GM12801 (cell line): ENCODE results near the gene ZNF622.

Experiments used
- TF ChIP-seq, protein P1 (sequence below): IDR thresholded peaks from one replicate; pipeline ENCODE4 v1.5.1; 2011; ENCODE audit warnings: control low read depth; ENCODE audit not compliant: insufficient read length; ENCODE audit errors: extremely low read depth

ZNF622 gene

DNA sequence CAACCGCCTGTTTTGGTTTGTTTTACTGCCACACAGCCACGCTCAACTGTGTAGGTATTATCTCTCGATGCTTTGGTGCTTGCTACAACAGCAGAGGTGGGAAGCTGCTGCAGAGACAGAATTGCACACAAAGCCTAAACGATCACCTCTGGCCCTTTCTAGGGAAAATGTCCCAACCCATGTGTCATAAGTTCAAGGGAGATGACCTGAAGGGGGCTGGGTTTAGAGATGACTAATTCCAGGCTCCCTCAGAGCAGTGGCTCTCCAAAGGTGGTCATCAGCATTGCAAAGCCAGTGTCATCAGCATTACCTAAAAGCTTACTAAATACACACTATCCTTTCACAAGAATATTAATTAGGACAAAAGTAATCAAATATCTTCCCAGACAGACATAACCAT lies 10.9 kb downstream of the ZNF622 start:
- TF ChIP-seq, protein P1, sequence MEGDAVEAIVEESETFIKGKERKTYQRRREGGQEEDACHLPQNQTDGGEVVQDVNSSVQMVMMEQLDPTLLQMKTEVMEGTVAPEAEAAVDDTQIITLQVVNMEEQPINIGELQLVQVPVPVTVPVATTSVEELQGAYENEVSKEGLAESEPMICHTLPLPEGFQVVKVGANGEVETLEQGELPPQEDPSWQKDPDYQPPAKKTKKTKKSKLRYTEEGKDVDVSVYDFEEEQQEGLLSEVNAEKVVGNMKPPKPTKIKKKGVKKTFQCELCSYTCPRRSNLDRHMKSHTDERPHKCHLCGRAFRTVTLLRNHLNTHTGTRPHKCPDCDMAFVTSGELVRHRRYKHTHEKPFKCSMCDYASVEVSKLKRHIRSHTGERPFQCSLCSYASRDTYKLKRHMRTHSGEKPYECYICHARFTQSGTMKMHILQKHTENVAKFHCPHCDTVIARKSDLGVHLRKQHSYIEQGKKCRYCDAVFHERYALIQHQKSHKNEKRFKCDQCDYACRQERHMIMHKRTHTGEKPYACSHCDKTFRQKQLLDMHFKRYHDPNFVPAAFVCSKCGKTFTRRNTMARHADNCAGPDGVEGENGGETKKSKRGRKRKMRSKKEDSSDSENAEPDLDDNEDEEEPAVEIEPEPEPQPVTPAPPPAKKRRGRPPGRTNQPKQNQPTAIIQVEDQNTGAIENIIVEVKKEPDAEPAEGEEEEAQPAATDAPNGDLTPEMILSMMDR: no peak

DNA sequence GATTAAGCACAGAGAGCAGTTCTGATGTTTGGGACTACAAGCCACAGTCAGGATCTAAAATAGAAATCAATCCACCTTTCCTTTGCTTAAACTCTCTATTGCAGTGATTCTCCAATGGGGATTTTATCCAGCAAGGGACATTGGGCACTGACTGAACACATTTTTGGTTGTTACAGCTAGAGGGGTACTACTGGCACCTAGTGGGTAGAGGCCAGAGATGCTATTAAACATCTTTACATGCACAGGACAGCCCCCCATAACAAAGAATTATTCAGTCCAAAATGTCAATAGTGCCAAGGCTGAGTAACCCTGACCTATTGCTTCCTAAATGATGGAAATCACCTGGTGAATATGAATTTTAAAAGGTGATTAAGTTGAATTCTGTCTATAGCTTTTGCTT lies 12.0 kb downstream of the ZNF622 start:
- TF ChIP-seq, protein P1: no peak

DNA sequence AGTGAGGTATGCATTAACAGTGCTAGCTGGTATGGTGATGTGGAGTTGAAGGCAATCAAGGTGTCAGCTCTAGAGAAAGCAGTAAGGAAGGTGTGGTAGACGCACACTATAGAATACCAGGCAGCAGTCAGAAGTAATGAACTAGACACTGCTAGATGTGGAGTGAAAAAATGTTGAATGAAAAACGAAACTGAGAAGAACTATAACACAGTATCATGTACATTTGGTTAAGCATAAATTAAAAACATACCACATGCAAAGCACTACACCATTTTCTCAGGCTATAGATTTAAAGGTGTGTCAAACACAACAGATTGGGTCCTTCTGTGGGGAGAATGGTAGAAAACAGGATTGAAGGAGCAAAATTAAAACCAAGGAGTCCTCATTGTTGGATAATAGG lies 15.4 kb downstream of the ZNF622 start:
- TF ChIP-seq, protein P1: no peak

DNA sequence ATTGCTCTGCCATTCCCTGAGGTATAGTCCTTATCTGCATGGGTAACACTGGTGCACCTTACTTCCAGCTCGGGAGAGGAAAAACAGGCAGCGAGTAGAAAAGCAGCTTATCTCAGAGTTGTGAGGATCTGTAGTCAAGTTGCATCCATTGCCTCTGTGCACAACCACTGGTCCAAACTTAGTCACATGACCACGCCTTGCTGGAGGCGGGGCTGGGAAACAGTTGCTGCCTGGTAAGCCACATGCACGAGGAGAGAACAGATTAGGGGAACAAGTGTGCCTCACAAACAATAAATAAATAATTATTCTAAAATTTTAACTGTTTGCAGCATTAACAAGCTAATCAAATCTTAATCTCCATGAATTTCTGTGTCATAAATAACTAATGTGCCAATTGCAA lies 18.6 kb downstream of the ZNF622 start:
- TF ChIP-seq, protein P1: no peak

DNA sequence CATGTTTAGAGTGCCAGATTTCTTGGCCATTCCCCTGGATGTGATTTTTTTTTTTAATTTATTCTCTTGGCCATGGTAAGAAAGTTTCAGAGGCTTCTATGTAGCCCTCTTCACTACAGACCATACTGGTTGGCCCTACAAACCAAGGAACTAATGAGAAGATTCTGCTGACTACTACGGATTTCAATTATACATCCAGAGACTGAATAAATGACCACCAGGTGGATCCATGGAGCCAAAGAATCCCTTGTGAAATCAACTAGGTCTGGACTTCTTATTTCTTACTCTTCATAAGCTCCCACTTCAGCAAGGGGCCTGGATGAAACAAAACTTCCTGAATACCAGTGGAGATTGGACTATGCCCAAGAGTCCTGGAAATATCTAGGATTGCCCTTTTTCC lies 27.6 kb downstream of the ZNF622 start:
- TF ChIP-seq, protein P1: no peak

DNA sequence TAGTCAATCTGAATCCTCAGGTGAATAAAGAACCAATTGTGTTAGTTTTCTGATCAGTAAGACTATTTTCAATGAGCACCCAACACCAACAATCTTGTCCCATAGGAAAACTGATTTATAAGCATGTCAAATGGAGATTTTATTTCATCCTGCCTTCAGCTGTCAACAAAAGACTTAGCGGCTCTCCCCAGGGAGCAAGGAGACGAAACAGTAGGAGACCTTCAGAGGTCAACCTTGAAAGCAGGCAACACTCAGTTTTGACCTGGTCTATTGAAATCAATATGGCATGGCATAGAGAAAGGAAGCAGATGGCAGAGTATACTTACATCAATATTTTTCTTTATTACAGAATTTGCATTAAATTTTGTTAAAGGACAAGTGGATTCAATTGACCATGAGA lies 34.1 kb downstream of the ZNF622 start:
- TF ChIP-seq, protein P1: no peak

DNA sequence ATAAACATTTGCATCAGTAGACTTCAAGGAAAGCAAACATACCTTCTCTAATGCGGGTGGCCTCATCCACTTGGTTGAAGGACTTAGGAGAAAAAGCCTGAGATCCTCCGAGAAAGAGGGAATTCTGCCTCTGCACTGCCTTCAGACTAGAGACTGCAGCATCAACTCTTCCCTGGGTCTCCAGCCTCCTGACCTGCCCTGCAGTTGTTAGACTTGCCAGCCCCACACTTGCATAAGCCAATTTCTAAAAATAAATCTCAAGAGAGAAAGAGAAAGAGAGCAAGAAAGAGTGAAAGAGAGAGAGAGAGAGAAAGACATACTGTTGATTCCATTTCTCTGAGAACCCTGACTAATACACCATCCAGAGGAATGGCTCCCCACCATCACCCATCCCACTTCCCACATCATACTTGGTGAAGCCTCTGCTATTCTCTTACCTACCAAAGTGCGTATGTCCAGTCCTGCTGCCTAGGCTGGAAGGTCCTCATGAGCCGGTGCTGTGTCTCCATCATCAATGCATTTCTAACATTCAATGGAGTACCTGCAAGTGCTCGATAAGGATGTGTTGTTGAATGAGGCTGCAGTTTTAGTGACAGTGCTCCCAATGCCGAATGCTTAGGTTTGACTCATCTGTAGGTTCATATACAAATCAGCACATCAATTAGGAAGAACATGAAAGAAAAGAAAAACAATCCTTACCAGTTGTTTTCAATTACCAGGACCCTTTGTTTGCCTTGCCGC lies 35.1 kb downstream of the ZNF622 start:
- TF ChIP-seq, protein P1: no peak
